Astrocyte of the spinal cord (primary cell): ENCODE measurements around the gene CD248.

Experiments used
- DNase-seq: peaks from one replicate; pipeline ENCODE4 v3.0.0; 2011; ENCODE audit warnings: low read depth, low spot score
- H3K4me3 ChIP-seq: 2 replicates; pipeline ENCODE4 v1.5.1; 2011; ENCODE audit warnings: low read depth, mild to moderate bottlenecking, low read length, moderate library complexity
- CTCF ChIP-seq: IDR thresholded peaks from 2 replicates; pipeline ENCODE4 v1.5.1; 2012; ENCODE audit warnings: low read depth, mild to moderate bottlenecking, low read length, inconsistent platforms
- in situ Hi-C: cut with HindIII; loops from 2 replicates; pipeline ENCODE4 v1.10.0; 2017; ENCODE audit warnings: low sequenced_read_pairs

Gene CD248

DNA sequence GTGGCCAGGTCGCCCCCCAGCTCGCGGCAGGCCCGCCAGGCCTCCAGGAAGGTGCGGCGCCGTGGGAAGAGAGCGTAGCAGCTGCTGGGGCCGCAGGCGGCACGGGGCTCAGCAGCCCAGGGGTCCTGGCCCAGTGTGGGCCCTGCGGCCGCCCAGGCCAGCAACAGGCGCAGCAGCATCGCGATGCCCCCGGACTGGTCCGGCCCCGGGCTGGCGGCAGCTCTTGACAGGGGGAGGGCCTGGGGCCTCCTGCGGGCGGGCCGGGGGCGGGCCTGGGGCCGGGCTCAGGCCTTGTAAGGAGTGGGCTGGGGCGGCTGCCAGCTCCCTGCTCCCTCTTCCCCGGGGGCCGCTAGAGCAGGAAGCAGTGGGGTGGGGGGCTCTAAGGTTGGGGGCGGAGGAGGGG lies at the start of gene CD248:
CD248 (minus strand) TSS at position 196 of the 403 bp plus-strand sequence; CDS start at position 179, 17 bp downstream.
- in situ Hi-C loops, result no loop called here
- TF ChIP-seq CTCF, result no peak
- peak; percentile 82 for DNase-seq
- H3K4me3 ChIP-seq, result peak within 1 kb of the TSS; percentile 57

DNA sequence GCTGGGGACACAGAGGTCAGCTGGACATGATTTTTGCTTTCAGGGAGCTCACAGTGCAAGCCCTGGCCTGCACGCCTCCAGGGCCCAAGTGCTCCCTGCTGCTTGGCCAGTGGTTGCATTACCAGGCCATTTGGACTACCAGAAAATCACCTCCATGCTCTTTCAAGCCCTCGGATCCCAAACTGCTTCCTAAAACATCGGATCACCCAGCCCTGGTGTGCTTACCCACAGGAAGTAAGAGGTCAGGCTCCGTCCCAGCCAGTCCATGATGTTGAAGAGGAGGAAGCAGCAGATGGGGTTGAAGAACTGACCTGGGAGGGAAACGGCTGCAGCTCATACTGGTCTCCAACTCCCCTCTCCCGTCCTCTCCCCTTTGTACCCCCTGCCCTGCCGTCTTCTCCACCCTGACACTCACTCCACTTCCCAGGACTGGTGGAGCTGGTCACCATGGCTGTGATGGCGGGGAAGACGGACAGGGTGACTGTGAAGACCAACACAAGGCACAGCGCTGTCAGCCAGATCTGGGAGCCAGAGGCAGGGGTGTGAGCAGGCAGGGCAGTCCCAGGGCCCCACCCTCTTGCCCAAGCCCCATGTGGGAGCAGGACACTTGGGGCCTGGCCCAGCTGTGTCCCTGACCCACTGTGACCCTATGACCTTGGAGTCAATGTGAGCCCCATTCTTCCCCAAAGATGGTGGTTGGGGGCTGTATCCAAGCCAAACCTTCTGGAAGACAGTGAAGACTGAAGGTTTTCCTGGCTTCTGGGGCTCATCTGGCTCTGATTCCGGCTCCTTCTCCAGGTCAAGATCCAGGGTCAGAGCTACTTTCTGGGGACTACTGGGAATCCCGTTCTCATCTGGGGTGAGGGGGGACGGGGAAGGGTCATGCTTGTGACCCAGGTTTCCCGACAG lies 49.1 kb upstream of the CD248 start:
- H3K4me3 ChIP-seq, result no peak overlapping the region
- in situ Hi-C loops, result no loop called here
- no peak for DNase-seq
- no peak for TF ChIP-seq CTCF

- no peak for DNase-seq
- H3K4me3 ChIP-seq, result no peak overlapping the region
- in situ Hi-C loops, result no loop called here
- no peak for TF ChIP-seq CTCF
These were observed 48.3 kb upstream of the CD248 start for GRCh38 chr11:66365166-66365565.

DNA sequence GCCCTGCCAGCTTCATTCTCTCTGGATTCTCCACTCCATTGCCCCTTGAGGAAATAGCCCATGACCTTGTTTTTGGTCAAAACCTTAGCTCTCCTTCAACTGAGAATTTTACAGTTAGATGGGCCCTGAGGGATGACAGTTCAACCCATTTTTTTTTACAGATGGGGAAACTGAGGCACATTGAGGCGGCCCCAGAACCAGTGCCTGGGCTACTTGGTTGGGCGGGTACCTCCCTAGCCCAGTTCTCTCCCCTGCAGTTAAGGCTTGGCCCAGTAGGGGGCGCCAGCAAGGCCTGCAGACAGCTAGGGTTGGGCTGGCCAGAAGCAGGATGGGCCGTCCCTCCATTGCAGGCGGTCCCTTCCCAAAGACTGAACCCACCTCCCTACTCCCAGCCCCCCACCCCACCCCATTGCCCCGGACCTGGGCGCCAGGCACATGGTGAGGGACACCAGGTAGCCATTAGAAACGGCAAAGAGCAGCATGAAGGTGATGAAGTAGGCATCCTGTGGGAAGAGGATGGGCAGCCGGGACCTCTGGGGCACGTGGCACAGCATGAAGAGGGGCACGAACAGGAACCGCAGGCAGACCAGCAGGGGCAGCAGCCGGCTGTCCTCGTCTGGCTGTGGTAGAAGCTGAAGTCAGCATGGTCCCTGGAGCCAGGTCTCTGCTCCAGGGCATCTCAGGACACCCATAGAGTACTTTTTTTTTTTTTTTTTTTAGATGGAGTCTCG lies 47.1 kb upstream of the CD248 start:
- no peak for DNase-seq
- in situ Hi-C loops, result no loop called here
- TF ChIP-seq CTCF, result peak; percentile 83
- H3K4me3 ChIP-seq, result no peak overlapping the region

GRCh38 chr11:66363187-66363601 lies 46.4 kb upstream of the CD248 start:
- no peak for DNase-seq
- in situ Hi-C loops, result no loop called here
- no peak for TF ChIP-seq CTCF
- H3K4me3 ChIP-seq, result no peak overlapping the region

- no peak for TF ChIP-seq CTCF
- in situ Hi-C loops, result no loop called here
- no peak for DNase-seq
- no peak overlapping the region for H3K4me3 ChIP-seq
These were observed 45.8 kb upstream of the CD248 start for GRCh38 chr11:66362481-66363147.
